Astrocyte of the spinal cord (primary cell): Measurements from ENCODE around the gene LCN6.

Experiments used
- DNase-seq: peaks from one replicate; pipeline ENCODE4 v3.0.0; 2011; ENCODE audit warnings: low read depth, low spot score
- H3K4me3 ChIP-seq: 2 replicates; pipeline ENCODE4 v1.5.1; 2011; ENCODE audit warnings: low read depth, mild to moderate bottlenecking, low read length, moderate library complexity
- in situ Hi-C: cut with HindIII; loops from 2 replicates; pipeline ENCODE4 v1.10.0; 2017; ENCODE audit warnings: low sequenced_read_pairs
- TF ChIP-seq, protein P1 (sequence below): IDR thresholded peaks from 2 replicates; pipeline ENCODE4 v1.5.1; 2012; ENCODE audit warnings: low read depth, mild to moderate bottlenecking, low read length, inconsistent platforms

LCN6 gene

DNA sequence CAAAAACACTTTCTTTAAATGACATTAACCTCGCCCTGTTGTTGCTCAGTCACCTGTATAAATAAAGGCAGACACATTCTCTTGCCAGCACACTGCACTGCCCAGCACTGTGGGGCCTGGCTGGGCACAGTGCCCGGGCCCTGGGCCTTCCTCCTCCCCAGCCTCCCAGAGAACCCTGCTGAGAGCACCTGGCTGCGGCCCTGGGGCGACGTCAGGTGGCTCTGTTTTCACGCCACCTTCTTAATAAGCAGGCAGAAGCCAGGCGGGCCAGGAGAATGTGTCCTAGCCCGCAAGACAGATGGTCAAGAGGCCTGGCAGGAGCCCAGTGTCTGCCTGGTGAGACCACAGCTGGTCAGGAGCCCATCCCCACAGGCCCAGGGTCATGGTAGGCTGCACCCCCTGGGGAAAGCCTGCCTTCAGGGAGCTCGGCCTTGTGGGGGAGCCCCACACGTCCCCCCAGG, 52.9 kb downstream of the LCN6 start:
- TF ChIP-seq, protein P1, sequence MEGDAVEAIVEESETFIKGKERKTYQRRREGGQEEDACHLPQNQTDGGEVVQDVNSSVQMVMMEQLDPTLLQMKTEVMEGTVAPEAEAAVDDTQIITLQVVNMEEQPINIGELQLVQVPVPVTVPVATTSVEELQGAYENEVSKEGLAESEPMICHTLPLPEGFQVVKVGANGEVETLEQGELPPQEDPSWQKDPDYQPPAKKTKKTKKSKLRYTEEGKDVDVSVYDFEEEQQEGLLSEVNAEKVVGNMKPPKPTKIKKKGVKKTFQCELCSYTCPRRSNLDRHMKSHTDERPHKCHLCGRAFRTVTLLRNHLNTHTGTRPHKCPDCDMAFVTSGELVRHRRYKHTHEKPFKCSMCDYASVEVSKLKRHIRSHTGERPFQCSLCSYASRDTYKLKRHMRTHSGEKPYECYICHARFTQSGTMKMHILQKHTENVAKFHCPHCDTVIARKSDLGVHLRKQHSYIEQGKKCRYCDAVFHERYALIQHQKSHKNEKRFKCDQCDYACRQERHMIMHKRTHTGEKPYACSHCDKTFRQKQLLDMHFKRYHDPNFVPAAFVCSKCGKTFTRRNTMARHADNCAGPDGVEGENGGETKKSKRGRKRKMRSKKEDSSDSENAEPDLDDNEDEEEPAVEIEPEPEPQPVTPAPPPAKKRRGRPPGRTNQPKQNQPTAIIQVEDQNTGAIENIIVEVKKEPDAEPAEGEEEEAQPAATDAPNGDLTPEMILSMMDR: no peak
- in situ Hi-C loops: no loop called here
- DNase-seq: peak; percentile 25
- no peak overlapping the region for H3K4me3 ChIP-seq

DNA sequence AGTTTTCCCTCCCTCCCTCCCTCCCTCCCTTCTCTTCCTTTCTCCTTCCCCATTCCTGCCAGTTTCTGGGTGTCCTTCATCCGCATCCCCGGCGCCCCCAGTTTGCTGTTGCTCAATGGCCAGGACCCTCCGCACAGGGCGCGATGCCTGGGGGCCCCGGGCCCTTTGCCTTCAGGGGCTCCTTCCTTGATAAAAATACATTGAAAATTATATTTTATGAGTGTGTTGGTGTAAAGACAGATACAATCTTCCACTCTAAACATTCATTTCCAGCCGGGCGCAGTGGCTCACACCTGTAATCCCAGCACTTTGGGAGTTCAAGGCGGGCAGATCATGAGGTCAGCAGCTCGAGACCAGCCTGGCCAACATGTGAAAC, 53.5 kb downstream of the LCN6 start:
- TF ChIP-seq, protein P1: no peak
- no peak overlapping the region for H3K4me3 ChIP-seq
- no peak for DNase-seq
- in situ Hi-C loops: no loop called here

DNA sequence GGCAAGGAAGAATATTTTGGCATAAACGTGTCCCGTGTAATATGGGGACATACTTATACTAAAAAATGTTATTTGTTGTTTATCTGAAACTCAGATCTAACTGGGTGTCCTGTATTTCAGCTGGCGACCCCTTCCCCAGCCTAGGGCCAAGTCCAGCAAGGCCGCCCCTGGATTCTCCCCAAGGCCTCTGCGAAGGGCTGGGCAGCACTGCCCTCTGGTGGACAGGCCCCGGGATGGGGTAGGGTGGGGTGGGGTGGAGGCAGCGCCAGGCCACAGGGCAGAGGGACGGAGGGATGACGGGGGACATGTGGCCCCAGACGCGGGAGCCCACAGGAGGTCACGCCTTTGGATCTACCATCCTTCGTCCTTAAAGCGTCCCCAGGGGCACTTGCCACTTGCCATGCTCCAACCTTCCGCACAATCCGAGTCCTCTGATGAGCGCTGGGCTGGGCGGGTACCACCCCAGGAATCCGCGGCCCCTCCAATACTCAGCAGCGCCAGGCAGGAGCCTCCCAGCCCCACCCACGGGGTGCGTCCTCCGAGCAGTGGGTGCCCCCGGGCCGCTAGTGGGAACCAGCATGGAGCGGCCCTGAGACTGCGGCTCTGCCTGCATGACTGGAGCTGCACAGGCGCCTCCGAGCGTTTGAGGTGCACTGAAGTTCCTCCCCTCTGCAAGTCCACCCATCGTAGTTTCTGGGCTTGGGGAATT, 54.0 kb downstream of the LCN6 start:
- TF ChIP-seq, protein P1: peak; percentile 79
- DNase-seq: no peak
- in situ Hi-C loops: no loop called here
- no peak overlapping the region for H3K4me3 ChIP-seq
